ENCODE results near the gene CHSY3.

The CHSY3 gene

DNA sequence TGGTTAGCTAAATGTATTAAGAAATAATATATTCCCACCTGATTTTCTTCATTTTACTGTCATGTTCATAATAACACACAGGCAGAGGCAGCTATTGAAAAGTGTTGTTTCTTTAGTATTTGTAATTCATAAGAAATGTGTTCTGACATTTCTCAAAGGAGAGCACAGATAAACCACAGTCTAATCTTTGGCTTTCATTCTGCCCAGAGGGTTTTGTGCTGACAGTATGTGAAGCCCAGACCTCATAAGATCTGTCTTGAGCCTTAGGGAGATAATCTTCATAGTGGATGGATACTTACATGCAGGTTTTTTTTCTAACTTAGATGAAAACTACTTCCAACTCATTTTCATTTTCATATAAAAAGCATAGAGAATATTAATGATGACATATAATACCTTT is 206.1 kb downstream of the CHSY3 start:
- no peak overlapping the region for H3K27ac ChIP-seq
- TF ChIP-seq ZFX (IDR thresholded peaks at IDR 0.05; ENCODE audit: borderline replicate concordance) (no peak), CTCF (IDR thresholded peaks at IDR 0.05) (no peak)

DNA sequence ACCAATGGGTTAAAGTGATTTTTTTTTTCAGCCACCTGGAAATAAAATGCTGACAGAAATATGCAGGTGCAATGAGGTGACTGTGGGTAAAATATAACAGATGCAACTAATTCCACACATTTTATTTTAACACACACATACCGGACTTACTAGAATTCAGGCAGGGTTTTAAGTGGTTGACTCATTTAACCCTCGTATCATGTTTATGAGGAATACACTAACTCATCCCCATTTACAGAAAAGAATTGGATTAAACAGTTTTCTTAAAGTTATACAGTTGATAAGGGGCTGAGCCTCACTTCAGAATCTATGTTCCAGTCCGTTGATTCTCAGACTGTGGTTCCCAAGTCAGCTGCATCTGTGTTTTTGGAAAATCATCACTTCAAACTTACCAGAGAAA is 207.5 kb downstream of the CHSY3 start:
- H3K27ac ChIP-seq = no peak overlapping the region

GRCh38 chr5:130112246-130112645 is 208.0 kb downstream of the CHSY3 start:
- TF ChIP-seq CTCF (IDR thresholded peaks at IDR 0.05) (no peak), ZFX (IDR thresholded peaks at IDR 0.05; ENCODE audit: borderline replicate concordance) (no peak)
- no peak overlapping the region for H3K27ac ChIP-seq

More for the DNA sequence above, 207.5 kb downstream of the CHSY3 start:
- no peak for TF ChIP-seq CTCF (IDR thresholded peaks at IDR 0.05)
- no peak for TF ChIP-seq ZFX (IDR thresholded peaks at IDR 0.05; ENCODE audit: borderline replicate concordance)

DNA sequence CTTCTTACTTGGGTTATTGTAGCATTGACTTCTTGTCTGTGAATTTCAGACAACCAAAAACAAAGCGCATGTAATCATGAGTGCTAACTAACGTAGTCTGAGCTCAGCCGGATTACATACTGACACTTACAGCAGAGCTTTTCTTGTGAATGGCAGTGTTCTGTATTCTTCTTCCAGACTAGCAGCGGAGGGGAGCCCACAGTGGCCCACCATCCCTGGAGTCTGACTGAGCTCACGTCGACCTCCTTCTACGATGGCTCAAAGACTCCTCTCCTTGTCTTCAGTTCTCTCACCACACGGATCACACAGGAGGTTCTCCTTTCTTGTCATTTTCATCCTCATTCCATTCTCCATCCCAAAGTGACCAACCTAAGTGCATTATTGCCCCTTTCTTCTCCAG is 211.4 kb downstream of the CHSY3 start:
- TF ChIP-seq CTCF (IDR thresholded peaks at IDR 0.05) (no peak), ZFX (IDR thresholded peaks at IDR 0.05; ENCODE audit: borderline replicate concordance) (no peak)
- no peak overlapping the region for H3K27ac ChIP-seq

- no peak for TF ChIP-seq CTCF (IDR thresholded peaks at IDR 0.05)
- no peak for TF ChIP-seq ZFX (IDR thresholded peaks at IDR 0.05; ENCODE audit: borderline replicate concordance)
- no peak overlapping the region for H3K27ac ChIP-seq
These were observed 212.2 kb downstream of the CHSY3 start for GRCh38 chr5:130116462-130116861.

DNA sequence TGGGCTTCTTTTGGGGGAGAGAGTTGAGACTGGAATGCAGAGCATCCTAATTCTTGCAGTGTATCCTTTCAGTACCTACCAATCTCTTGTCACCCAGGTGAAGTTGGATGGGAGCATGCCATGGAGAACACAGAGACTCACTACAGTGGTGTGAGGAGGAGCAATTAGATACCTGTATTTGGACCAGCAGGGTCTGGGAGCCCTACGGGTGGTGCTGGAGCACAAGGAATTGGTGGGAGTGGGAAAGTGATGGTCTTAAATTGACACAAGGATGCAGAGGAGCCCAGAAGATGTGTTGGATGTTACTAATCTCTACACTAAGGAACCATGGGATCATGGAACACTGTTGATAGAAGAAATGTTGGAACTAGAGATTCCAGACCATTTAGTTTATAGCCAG is 212.7 kb downstream of the CHSY3 start:
- H3K27ac ChIP-seq = no peak overlapping the region
- TF ChIP-seq ZFX (IDR thresholded peaks at IDR 0.05; ENCODE audit: borderline replicate concordance) (no peak), CTCF (IDR thresholded peaks at IDR 0.05) (no peak)

DNA sequence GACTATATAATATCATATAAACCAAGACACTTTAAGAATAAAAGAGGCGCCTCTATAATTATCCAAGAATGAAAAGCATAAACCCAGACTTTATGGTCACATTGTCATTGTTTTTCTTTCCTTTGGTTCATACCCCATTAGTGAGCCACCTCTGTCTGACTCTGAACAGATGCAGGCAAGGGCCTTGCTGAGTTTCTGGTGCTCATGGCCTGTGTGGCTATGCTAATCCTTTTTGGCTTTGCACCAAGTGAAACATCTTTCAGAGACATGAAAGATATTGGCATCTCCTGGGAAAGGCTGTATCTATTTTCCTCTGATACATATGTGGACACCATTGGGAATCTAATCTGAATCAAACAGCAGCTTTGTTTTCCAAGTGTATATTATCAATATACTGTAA is 222.5 kb downstream of the CHSY3 start:
- TF ChIP-seq ZFX (IDR thresholded peaks at IDR 0.05; ENCODE audit: borderline replicate concordance) (no peak), CTCF (IDR thresholded peaks at IDR 0.05) (no peak)
- H3K27ac ChIP-seq = no peak overlapping the region

Data from 22Rv1 (cell line).